ENCODE measurements around the gene FASN.

Gene FASN

GRCh38 chr17:82118815-82119380, 20.9 kb upstream of the FASN start:
- in situ Hi-C loops (cut with HindIII; ENCODE audit: low pct_ligation_motif_present, low pct_unique_long_range_greater_than_20kb, low sequenced_read_pairs), result no loop called here
- DNase-seq, result no peak

GRCh38 chr17:82118168-82118814, 20.3 kb upstream of the FASN start:
- in situ Hi-C loops (cut with HindIII; ENCODE audit: low pct_ligation_motif_present, low pct_unique_long_range_greater_than_20kb, low sequenced_read_pairs), result no loop called here
- no peak for DNase-seq

- DNase-seq, result no peak
- in situ Hi-C loops (cut with HindIII; ENCODE audit: low pct_ligation_motif_present, low pct_unique_long_range_greater_than_20kb, low sequenced_read_pairs), result no loop called here
These were observed 19.4 kb upstream of the FASN start for GRCh38 chr17:82117139-82118090.

GRCh38 chr17:82116246-82116645, 18.2 kb upstream of the FASN start:
- DNase-seq, result no peak
- in situ Hi-C loops (cut with HindIII; ENCODE audit: low pct_ligation_motif_present, low pct_unique_long_range_greater_than_20kb, low sequenced_read_pairs), result no loop called here

- DNase-seq, result no peak
- in situ Hi-C loops (cut with HindIII; ENCODE audit: low pct_ligation_motif_present, low pct_unique_long_range_greater_than_20kb, low sequenced_read_pairs), result no loop called here
These were observed 16.8 kb upstream of the FASN start for GRCh38 chr17:82114872-82115271.

GRCh38 chr17:82114447-82114846, 16.4 kb upstream of the FASN start:
- DNase-seq, result no peak
- in situ Hi-C loops (cut with HindIII; ENCODE audit: low pct_ligation_motif_present, low pct_unique_long_range_greater_than_20kb, low sequenced_read_pairs), result no loop called here

- in situ Hi-C loops (cut with HindIII; ENCODE audit: low pct_ligation_motif_present, low pct_unique_long_range_greater_than_20kb, low sequenced_read_pairs), result no loop called here
- DNase-seq, result no peak
These were observed 15.9 kb upstream of the FASN start for GRCh38 chr17:82113941-82114340.

GRCh38 chr17:82113422-82113821, 15.4 kb upstream of the FASN start:
- in situ Hi-C loops (cut with HindIII; ENCODE audit: low pct_ligation_motif_present, low pct_unique_long_range_greater_than_20kb, low sequenced_read_pairs), result no loop called here
- DNase-seq, result no peak

GRCh38 chr17:82112914-82113311, 14.9 kb upstream of the FASN start:
- no peak for DNase-seq
- in situ Hi-C loops (cut with HindIII; ENCODE audit: low pct_ligation_motif_present, low pct_unique_long_range_greater_than_20kb, low sequenced_read_pairs), result no loop called here

GRCh38 chr17:82112181-82112913, 14.3 kb upstream of the FASN start:
- in situ Hi-C loops (cut with HindIII; ENCODE audit: low pct_ligation_motif_present, low pct_unique_long_range_greater_than_20kb, low sequenced_read_pairs), result no loop called here
- no peak for DNase-seq

GRCh38 chr17:82110298-82110697, 12.3 kb upstream of the FASN start:
- no peak for DNase-seq
- in situ Hi-C loops (cut with HindIII; ENCODE audit: low pct_ligation_motif_present, low pct_unique_long_range_greater_than_20kb, low sequenced_read_pairs), result no loop called here

GRCh38 chr17:82108961-82109475, 11.0 kb upstream of the FASN start:
- in situ Hi-C loops (cut with HindIII; ENCODE audit: low pct_ligation_motif_present, low pct_unique_long_range_greater_than_20kb, low sequenced_read_pairs), result no loop called here
- no peak for DNase-seq

GRCh38 chr17:82108496-82108945, 10.5 kb upstream of the FASN start:
- in situ Hi-C loops (cut with HindIII; ENCODE audit: low pct_ligation_motif_present, low pct_unique_long_range_greater_than_20kb, low sequenced_read_pairs), result no loop called here

GRCh38 chr17:82108038-82108437, 10.0 kb upstream of the FASN start:
- DNase-seq, result no peak
- in situ Hi-C loops (cut with HindIII; ENCODE audit: low pct_ligation_motif_present, low pct_unique_long_range_greater_than_20kb, low sequenced_read_pairs), result no loop called here

More at GRCh38 chr17:82108496-82108945, 10.5 kb upstream of the FASN start:
- no peak for DNase-seq

GRCh38 chr17:82107341-82107860, 9.4 kb upstream of the FASN start:
- no peak for DNase-seq
- in situ Hi-C loops (cut with HindIII; ENCODE audit: low pct_ligation_motif_present, low pct_unique_long_range_greater_than_20kb, low sequenced_read_pairs), result no loop called here

GRCh38 chr17:82106688-82107305, 8.8 kb upstream of the FASN start:
- in situ Hi-C loops (cut with HindIII; ENCODE audit: low pct_ligation_motif_present, low pct_unique_long_range_greater_than_20kb, low sequenced_read_pairs), result no loop called here

GRCh38 chr17:82105882-82106687, 8.0 kb upstream of the FASN start:
- in situ Hi-C loops (cut with HindIII; ENCODE audit: low pct_ligation_motif_present, low pct_unique_long_range_greater_than_20kb, low sequenced_read_pairs), result no loop called here
- peak; percentile 42 for DNase-seq

More at GRCh38 chr17:82106688-82107305, 8.8 kb upstream of the FASN start:
- DNase-seq, result no peak

Measured in ACHN (cell line).